Measurements from ENCODE around the gene TRIM27. TPM values are rescaled to one million over a fixed set of nuclear protein-coding genes. Genes with fewer than 3 reads are reported as not detected.

The TRIM27 gene
- total RNA-seq, 1 donor from 2014 or later, result 58.4 TPM

GRCh38 chr6:28941684-28942448, 18.1 kb upstream of the TRIM27 start:
- Histone ChIP-seq H3K27ac (peak overlapping the region; percentile 88), H3K9me3 (no peaks in the 10 kb centered on the region), H3K36me3 (no peaks in the 10 kb centered on the region), H3K4me1 (peaks cover 19% of the 10 kb centered on the region), H3K4me3 (peak overlapping the region; percentile 53 to 62), H3K27me3 (no peaks in the 10 kb centered on the region)
- intact Hi-C loops (cut with DNase I), result loop anchor here (1.0 to 5.0 kb wide), 2 partner anchors 40 to 46 kb away; no protein-coding TSS in a partner anchor
- DNase-seq (ENCODE audit: extremely low spot score in 2 of 2), result no peak
- TF ChIP-seq POLR2A (IDR thresholded peaks at IDR 0.05), result no peak
- no peak for TF ChIP-seq POLR2AphosphoS5 (IDR thresholded peaks at IDR 0.05; ENCODE audit: insufficient read depth in 1 of 2, low read depth in 1 of 2)
- TF ChIP-seq CTCF (IDR thresholded peaks at IDR 0.05), result no peak

GRCh38 chr6:28940858-28941683, 17.3 kb upstream of the TRIM27 start:
- H3K36me3 ChIP-seq, result no peaks in the 10 kb centered on the region
- peak overlapping the region; percentile 88 for H3K27ac ChIP-seq
- peak in 1 of 2 donors; percentile 89 for DNase-seq (ENCODE audit: extremely low spot score in 2 of 2)
- H3K4me1 ChIP-seq, result peaks cover 19% of the 10 kb centered on the region
- intact Hi-C loops (cut with DNase I), result loop anchor here (1.0 to 5.0 kb wide), 2 partner anchors 41 to 45 kb away; no protein-coding TSS in a partner anchor
- peak in 1 of 2 donors; percentile 67 for TF ChIP-seq POLR2AphosphoS5 (IDR thresholded peaks at IDR 0.05; ENCODE audit: insufficient read depth in 1 of 2, low read depth in 1 of 2)
- TF ChIP-seq CTCF (IDR thresholded peaks at IDR 0.05), result no peak
- no peaks in the 10 kb centered on the region for H3K27me3 ChIP-seq
- H3K4me3 ChIP-seq, result peak overlapping the region; percentile 53 to 62
- no peaks in the 10 kb centered on the region for H3K9me3 ChIP-seq

- peak overlapping the region; percentile 53 to 62 for H3K4me3 ChIP-seq
- DNase-seq (ENCODE audit: extremely low spot score in 2 of 2), result peak in 1 of 2 donors; percentile 88
- H3K27me3 ChIP-seq, result no peaks in the 10 kb centered on the region
- H3K9me3 ChIP-seq, result no peaks in the 10 kb centered on the region
- no peak for TF ChIP-seq CTCF (IDR thresholded peaks at IDR 0.05)
- no peak for TF ChIP-seq POLR2A (IDR thresholded peaks at IDR 0.05)
- no peak for TF ChIP-seq POLR2AphosphoS5 (IDR thresholded peaks at IDR 0.05; ENCODE audit: insufficient read depth in 1 of 2, low read depth in 1 of 2)
- intact Hi-C loops (cut with DNase I), result loop anchor here (5.0 kb wide), 1 partner anchor 42 kb away; no protein-coding TSS in a partner anchor
- no peaks in the 10 kb centered on the region for H3K36me3 ChIP-seq
- H3K27ac ChIP-seq, result peak overlapping the region; percentile 88
- H3K4me1 ChIP-seq, result peaks cover 19% of the 10 kb centered on the region
These were observed 16.6 kb upstream of the TRIM27 start for GRCh38 chr6:28940294-28940857.

DNA sequence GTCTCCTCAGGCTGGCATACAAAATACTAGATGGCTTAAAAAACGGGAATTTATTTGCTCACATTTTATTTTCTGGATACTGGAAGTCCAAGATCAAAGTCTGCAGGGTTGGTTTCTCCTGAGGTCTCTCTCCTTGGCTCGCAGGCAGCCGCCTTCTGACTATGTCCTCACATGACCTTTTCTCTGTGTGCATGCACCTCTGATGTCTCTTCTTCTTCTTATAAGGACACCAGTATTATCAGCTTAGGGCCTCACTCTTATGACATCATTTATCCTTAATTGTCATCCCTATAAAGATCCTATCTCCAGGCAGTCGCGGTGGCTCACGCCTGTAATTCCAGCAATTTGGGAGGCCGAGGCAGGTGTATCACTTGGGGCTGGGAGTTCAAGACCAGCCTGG, 9.3 kb upstream of the TRIM27 start:
- TF ChIP-seq CTCF (IDR thresholded peaks at IDR 0.05) (no peak), POLR2AphosphoS5 (IDR thresholded peaks at IDR 0.05; ENCODE audit: insufficient read depth in 1 of 2, low read depth in 1 of 2) (no peak), POLR2A (IDR thresholded peaks at IDR 0.05) (no peak)
- Histone ChIP-seq H3K4me1 (no peaks in the 10 kb centered on the region), H3K36me3 (no peaks in the 10 kb centered on the region), H3K27ac (no peak overlapping the region), H3K9me3 (no peaks in the 10 kb centered on the region), H3K4me3 (no peak overlapping the region), H3K27me3 (no peaks in the 10 kb centered on the region)
- no peak for DNase-seq (ENCODE audit: extremely low spot score in 2 of 2)
- intact Hi-C loops (cut with DNase I), result no loop called here
